Gastroesophageal sphincter (tissue), 4 donors: ENCODE data around the gene CDH13. TPM values are rescaled to one million over a fixed set of nuclear protein-coding genes. Genes with fewer than 3 reads are reported as not detected.

ENCODE experiments used
- ATAC-seq: fragments of 150-250 bp; one replicate; pipeline ENCODE4 v1.9.1; 2016; ENCODE audit warnings: mild to moderate bottlenecking, moderate library complexity
- H3K27ac ChIP-seq, 4 donors: fragments of 200-600 bp; sonication (generic) in 3 of 4; 1 replicate in 3 of 4; 2 replicates in 1 of 4; pipeline ENCODE4 v1.5.1; 2016 to 2019
- H3K27me3 ChIP-seq: fragments of 200-600 bp; sonication (generic); one replicate; pipeline ENCODE4 v1.5.1; 2019
- H3K36me3 ChIP-seq, 2 donors: fragments of 200-600 bp; sonication (generic); one replicate each; pipeline ENCODE4 v1.5.1; 2019; ENCODE audit warnings: control low read depth in 1 of 2
- H3K4me1 ChIP-seq, 3 donors: fragments of 200-600 bp; sonication (generic); 1 replicate in 2 of 3; 2 replicates in 1 of 3; pipeline ENCODE4 v1.5.1; 2016 to 2019; ENCODE audit warnings: control low read depth in 2 of 3
- H3K4me3 ChIP-seq, 2 donors: fragments of 200-600 bp; sonication (generic); one replicate each; pipeline ENCODE4 v1.5.1; 2019; ENCODE audit warnings: mild to moderate bottlenecking in 1 of 2, moderate library complexity in 1 of 2
- H3K9me3 ChIP-seq, 3 donors: fragments of 200-600 bp; sonication (generic); one replicate each; pipeline ENCODE4 v1.5.1; 2017 to 2019; ENCODE audit warnings: control low read depth in 2 of 3
- CTCF ChIP-seq, 4 experiments: fragments of 200-600 bp in 2 of 4; fragments of 450-650 bp in 2 of 4; sonication (generic) in 1 of 4; IDR thresholded peaks; one replicate each; pipeline ENCODE4 v1.5.1; 2017 to 2019; ENCODE audit warnings: antibody characterized with exemption in 4 of 4, mild to moderate bottlenecking in 2 of 4, moderate library complexity in 2 of 4
- EP300 ChIP-seq: sonication (generic); formaldehyde crosslinking; IDR thresholded peaks from one replicate; pipeline ENCODE4 v1.6.1; 2017; ENCODE audit warnings: antibody characterized with exemption, mild to moderate bottlenecking
- POLR2A ChIP-seq, 2 donors: fragments of 450-650 bp; IDR thresholded peaks; one replicate each; pipeline ENCODE4 v1.6.1; 2017; ENCODE audit warnings: antibody characterized with exemption in 2 of 2, mild to moderate bottlenecking in 2 of 2, moderate library complexity in 1 of 2
- POLR2AphosphoS5 ChIP-seq: sonication (generic); formaldehyde crosslinking; IDR thresholded peaks from one replicate; pipeline ENCODE4 v1.6.1; 2017; ENCODE audit warnings: antibody characterized with exemption
- WGBS, 2 donors: methylation state at CpG; one replicate each; pipeline ENCODE4 v1.1.5; 2018; ENCODE audit warnings: low coverage in 1 of 2; 5-methylcytosine and 5-hydroxymethylcytosine counted together
- total RNA-seq, 4 donors: library from RNA; depleted of rRNA; stranded (reverse); fragments of >200 nt; gene quantifications; one replicate each; pipeline ENCODE4 v1.1.0, GENCODE V29; 2016

The CDH13 gene
- total RNA-seq, 4 donors from 2014 or later, result 4.2 to 22.3 (median 11.4) TPM

- H3K4me1 ChIP-seq, result no peaks in the 10 kb centered on the region
- no peaks in the 10 kb centered on the region for H3K27me3 ChIP-seq
- TF ChIP-seq POLR2AphosphoS5, result no peak
- no peak for TF ChIP-seq CTCF (IDR thresholded peaks at IDR 0.05)
- TF ChIP-seq POLR2A (IDR thresholded peaks at IDR 0.05), result no peak
- TF ChIP-seq EP300, result no peak
- ATAC-seq, result no peak
- no peak overlapping the region for H3K4me3 ChIP-seq
- H3K9me3 ChIP-seq, result no peaks in the 10 kb centered on the region
- WGBS, 2 donors, result 86 to 89% methylated on average over 7 to 10 of the region's 15 CpGs
- no peak overlapping the region for H3K27ac ChIP-seq
- no peaks in the 10 kb centered on the region for H3K36me3 ChIP-seq
Measured at GRCh38 chr16:83599789-83600462, 973.2 kb downstream of the CDH13 start.

- TF ChIP-seq CTCF (IDR thresholded peaks at IDR 0.05) (no peak), EP300 (no peak), POLR2AphosphoS5 (no peak), POLR2A (IDR thresholded peaks at IDR 0.05) (no peak)
- no peaks in the 10 kb centered on the region for H3K9me3 ChIP-seq
- H3K27me3 ChIP-seq, result no peaks in the 10 kb centered on the region
- H3K4me3 ChIP-seq, result no peak overlapping the region
- H3K27ac ChIP-seq, result no peak overlapping the region
- no peaks in the 10 kb centered on the region for H3K36me3 ChIP-seq
- no peaks in the 10 kb centered on the region for H3K4me1 ChIP-seq
- 46 to 57% methylated on average over 4 to 5 of the region's 5 CpGs for WGBS, 2 donors
- ATAC-seq, result no peak
Measured at GRCh38 chr16:83602761-83603722, 976.3 kb downstream of the CDH13 start.

- Histone ChIP-seq H3K4me1 (no peaks in the 10 kb centered on the region), H3K9me3 (no peaks in the 10 kb centered on the region), H3K27ac (no peak overlapping the region), H3K27me3 (no peaks in the 10 kb centered on the region), H3K36me3 (no peaks in the 10 kb centered on the region), H3K4me3 (no peak overlapping the region)
- 44 to 50% methylated on average over 1 to 2 of the region's 5 CpGs for WGBS, 2 donors
- TF ChIP-seq POLR2AphosphoS5, result no peak
- no peak for TF ChIP-seq POLR2A (IDR thresholded peaks at IDR 0.05)
- no peak for TF ChIP-seq EP300
- TF ChIP-seq CTCF (IDR thresholded peaks at IDR 0.05), result no peak
- no peak for ATAC-seq
Measured at GRCh38 chr16:83603723-83604570, 977.2 kb downstream of the CDH13 start.

- ATAC-seq, result no peak
- TF ChIP-seq POLR2A (IDR thresholded peaks at IDR 0.05) (no peak), CTCF (IDR thresholded peaks at IDR 0.05) (no peak), POLR2AphosphoS5 (no peak), EP300 (no peak)
- Histone ChIP-seq H3K36me3 (no peaks in the 10 kb centered on the region), H3K4me3 (no peak overlapping the region), H3K4me1 (no peaks in the 10 kb centered on the region), H3K9me3 (no peaks in the 10 kb centered on the region), H3K27ac (no peak overlapping the region), H3K27me3 (no peaks in the 10 kb centered on the region)
- 78 to 86% methylated on average over 7 of the region's 7 CpGs for WGBS, 2 donors
Measured at GRCh38 chr16:83606486-83607030, 979.8 kb downstream of the CDH13 start.
